ENCODE data around the gene KRT6A. TPM values are rescaled to one million over a fixed set of nuclear protein-coding genes. Genes with fewer than 3 reads are reported as not detected.

The KRT6A gene
- total and polyA plus RNA-seq, 7 donors = 0.13 to 1.4 (median 0.52) TPM; not detected in 1

- DNase-seq = no peak
- no peak for ATAC-seq
- intact Hi-C loops (cut with DNase I) = no loop called here
- 16 to 24% (median 17%) methylated on average over 6 of the region's 6 CpGs for WGBS, 3 donors
- Histone ChIP-seq H3K4me1 (no peaks in the 10 kb centered on the region), H3K27ac (no peak overlapping the region), H3K27me3 (ENCODE audit: insufficient read depth in 3 of 3, low read length in 2 of 3) (peaks cover 0 to 25% (median 0%) of the 10 kb centered on the region in 3 donors), H3K4me3 (no peak overlapping the region), H3K9me3 (no peaks in the 10 kb centered on the region), H3K36me3 (ENCODE audit: insufficient read depth in 1 of 2, low read depth in 1 of 2) (no peaks in the 10 kb centered on the region)
- TF ChIP-seq CTCF (IDR thresholded peaks at IDR 0.05) = no peak
Observed at GRCh38 chr12:52442600-52443061, 50.4 kb downstream of the KRT6A start.

- no peak for ATAC-seq
- H3K27me3 ChIP-seq (ENCODE audit: insufficient read depth in 3 of 3, low read length in 2 of 3) = peaks cover 0 to 25% (median 0%) of the 10 kb centered on the region in 3 donors
Observed at GRCh38 chr12:52441320-52441911, 51.6 kb downstream of the KRT6A start.

GRCh38 chr12:52440821-52441319 lies 52.2 kb downstream of the KRT6A start:
- intact Hi-C loops (cut with DNase I) = no loop called here
- WGBS, 3 donors = 89 to 92% (median 92%) methylated on average over 5 of the region's 5 CpGs
- no peaks in the 10 kb centered on the region for H3K4me1 ChIP-seq
- DNase-seq = no peak
- no peak for ATAC-seq
- H3K9me3 ChIP-seq = no peaks in the 10 kb centered on the region
- TF ChIP-seq CTCF (IDR thresholded peaks at IDR 0.05) = no peak
- no peak overlapping the region for H3K4me3 ChIP-seq
- H3K27me3 ChIP-seq (ENCODE audit: insufficient read depth in 3 of 3, low read length in 2 of 3) = peaks cover 0 to 25% (median 0%) of the 10 kb centered on the region in 3 donors
- H3K36me3 ChIP-seq (ENCODE audit: insufficient read depth in 1 of 2, low read depth in 1 of 2) = no peaks in the 10 kb centered on the region
- H3K27ac ChIP-seq = no peak overlapping the region

More at GRCh38 chr12:52441320-52441911, 51.6 kb downstream of the KRT6A start:
- TF ChIP-seq CTCF (IDR thresholded peaks at IDR 0.05) = no peak
- WGBS, 3 donors = 65 to 72% (median 65%) methylated on average over 9 of the region's 9 CpGs
- Histone ChIP-seq H3K36me3 (ENCODE audit: insufficient read depth in 1 of 2, low read depth in 1 of 2) (no peaks in the 10 kb centered on the region), H3K9me3 (no peaks in the 10 kb centered on the region), H3K4me1 (no peaks in the 10 kb centered on the region), H3K4me3 (no peak overlapping the region), H3K27ac (no peak overlapping the region)
- no peak for DNase-seq
- intact Hi-C loops (cut with DNase I) = no loop called here

GRCh38 chr12:52439845-52440244 lies 53.2 kb downstream of the KRT6A start:
- intact Hi-C loops (cut with DNase I) = no loop called here
- WGBS, 3 donors = 69 to 72% (median 72%) methylated on average over 2 of the region's 2 CpGs
- Histone ChIP-seq H3K4me3 (no peak overlapping the region), H3K27me3 (ENCODE audit: insufficient read depth in 3 of 3, low read length in 2 of 3) (peaks cover 0 to 26% (median 0%) of the 10 kb centered on the region in 3 donors), H3K36me3 (ENCODE audit: insufficient read depth in 1 of 2, low read depth in 1 of 2) (no peaks in the 10 kb centered on the region), H3K4me1 (no peaks in the 10 kb centered on the region), H3K9me3 (no peaks in the 10 kb centered on the region), H3K27ac (no peak overlapping the region)
- ATAC-seq (no peak), DNase-seq (no peak)
- TF ChIP-seq CTCF (IDR thresholded peaks at IDR 0.05) = no peak

All from psoas muscle (tissue), 8 donors.